ENCODE data around the gene SFT2D2.

GRCh38 chr1:168206111-168206510 lies 19.7 kb upstream of the SFT2D2 start:
- TF ChIP-seq, protein P1, sequence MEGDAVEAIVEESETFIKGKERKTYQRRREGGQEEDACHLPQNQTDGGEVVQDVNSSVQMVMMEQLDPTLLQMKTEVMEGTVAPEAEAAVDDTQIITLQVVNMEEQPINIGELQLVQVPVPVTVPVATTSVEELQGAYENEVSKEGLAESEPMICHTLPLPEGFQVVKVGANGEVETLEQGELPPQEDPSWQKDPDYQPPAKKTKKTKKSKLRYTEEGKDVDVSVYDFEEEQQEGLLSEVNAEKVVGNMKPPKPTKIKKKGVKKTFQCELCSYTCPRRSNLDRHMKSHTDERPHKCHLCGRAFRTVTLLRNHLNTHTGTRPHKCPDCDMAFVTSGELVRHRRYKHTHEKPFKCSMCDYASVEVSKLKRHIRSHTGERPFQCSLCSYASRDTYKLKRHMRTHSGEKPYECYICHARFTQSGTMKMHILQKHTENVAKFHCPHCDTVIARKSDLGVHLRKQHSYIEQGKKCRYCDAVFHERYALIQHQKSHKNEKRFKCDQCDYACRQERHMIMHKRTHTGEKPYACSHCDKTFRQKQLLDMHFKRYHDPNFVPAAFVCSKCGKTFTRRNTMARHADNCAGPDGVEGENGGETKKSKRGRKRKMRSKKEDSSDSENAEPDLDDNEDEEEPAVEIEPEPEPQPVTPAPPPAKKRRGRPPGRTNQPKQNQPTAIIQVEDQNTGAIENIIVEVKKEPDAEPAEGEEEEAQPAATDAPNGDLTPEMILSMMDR (IDR thresholded peaks at IDR 0.05): no peak
- no peak for TF ChIP-seq POLR2A (IDR thresholded peaks at IDR 0.05)
